Stomach (tissue), 4 donors: ENCODE measurements around the gene LTBP3.

Experiments used
- POLR2A ChIP-seq, 4 donors: fragments of 450-650 bp; IDR thresholded peaks; one replicate each; pipeline ENCODE4 v1.6.1; 2016; ENCODE audit warnings: antibody characterized with exemption in 4 of 4, control low read depth in 2 of 4, mild to moderate bottlenecking in 1 of 4, moderate library complexity in 1 of 4
- POLR2AphosphoS5 ChIP-seq, 3 donors: sonication (generic); formaldehyde crosslinking; IDR thresholded peaks; one replicate each; pipeline ENCODE4 v1.6.1; 2016; ENCODE audit warnings: antibody characterized with exemption in 3 of 3
- TF ChIP-seq, protein P1 (sequence below), 7 experiments: fragments of 450-650 bp in 4 of 7; fragments of 200-600 bp in 3 of 7; sonication (generic) in 3 of 7; IDR thresholded peaks; one replicate each; pipeline ENCODE4 v1.5.1; 2016 to 2019; ENCODE audit warnings: antibody characterized with exemption in 7 of 7, control low read depth in 2 of 7, mild to moderate bottlenecking in 1 of 7

DNA sequence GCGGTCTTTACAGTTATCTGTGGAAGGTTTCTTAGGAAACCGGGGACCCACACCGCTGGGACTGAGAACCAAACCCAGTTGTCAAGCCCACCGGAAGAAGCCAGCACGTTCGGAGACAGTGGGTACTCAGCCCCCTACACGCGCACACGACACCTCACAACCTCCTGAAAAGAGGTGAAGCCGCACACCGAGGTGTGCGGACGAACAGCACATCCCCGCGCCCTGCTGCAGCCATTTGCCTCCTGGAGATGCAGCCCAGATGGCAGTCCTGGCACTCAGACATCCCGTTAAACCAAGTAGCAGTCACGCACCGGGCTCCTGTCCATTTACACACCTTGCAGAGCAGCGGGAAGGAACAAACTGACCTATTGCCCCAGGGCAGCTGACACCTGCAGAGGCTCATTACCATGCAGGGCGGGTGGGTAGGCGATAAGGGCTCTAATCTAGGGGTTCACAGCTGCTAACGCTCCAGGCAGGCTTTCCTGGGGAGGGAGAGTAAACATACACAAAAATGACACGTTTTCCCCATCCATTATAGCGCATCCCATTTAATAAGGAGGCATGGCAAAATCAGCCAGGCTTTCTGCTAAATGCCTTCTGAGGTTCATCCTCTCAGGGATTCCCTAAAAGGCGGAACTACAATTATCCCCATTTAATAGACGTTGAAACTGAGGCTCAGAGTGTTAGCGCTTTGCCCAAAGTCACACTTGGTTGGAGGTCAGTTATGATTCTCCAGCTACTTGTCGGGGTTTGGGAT lies 16.8 kb upstream of the LTBP3 start:
- TF ChIP-seq POLR2AphosphoS5 (IDR thresholded peaks at IDR 0.05): no peak
- TF ChIP-seq POLR2A (IDR thresholded peaks at IDR 0.05): no peak
- TF ChIP-seq, protein P1, sequence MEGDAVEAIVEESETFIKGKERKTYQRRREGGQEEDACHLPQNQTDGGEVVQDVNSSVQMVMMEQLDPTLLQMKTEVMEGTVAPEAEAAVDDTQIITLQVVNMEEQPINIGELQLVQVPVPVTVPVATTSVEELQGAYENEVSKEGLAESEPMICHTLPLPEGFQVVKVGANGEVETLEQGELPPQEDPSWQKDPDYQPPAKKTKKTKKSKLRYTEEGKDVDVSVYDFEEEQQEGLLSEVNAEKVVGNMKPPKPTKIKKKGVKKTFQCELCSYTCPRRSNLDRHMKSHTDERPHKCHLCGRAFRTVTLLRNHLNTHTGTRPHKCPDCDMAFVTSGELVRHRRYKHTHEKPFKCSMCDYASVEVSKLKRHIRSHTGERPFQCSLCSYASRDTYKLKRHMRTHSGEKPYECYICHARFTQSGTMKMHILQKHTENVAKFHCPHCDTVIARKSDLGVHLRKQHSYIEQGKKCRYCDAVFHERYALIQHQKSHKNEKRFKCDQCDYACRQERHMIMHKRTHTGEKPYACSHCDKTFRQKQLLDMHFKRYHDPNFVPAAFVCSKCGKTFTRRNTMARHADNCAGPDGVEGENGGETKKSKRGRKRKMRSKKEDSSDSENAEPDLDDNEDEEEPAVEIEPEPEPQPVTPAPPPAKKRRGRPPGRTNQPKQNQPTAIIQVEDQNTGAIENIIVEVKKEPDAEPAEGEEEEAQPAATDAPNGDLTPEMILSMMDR (IDR thresholded peaks at IDR 0.05): no peak
